Ovary (tissue), 9 donors: ENCODE results near the gene KLHL5. TPM values are rescaled to one million over a fixed set of nuclear protein-coding genes. Genes with fewer than 3 reads are reported as not detected.

Experiments
- DNase-seq, 5 donors: peaks; one replicate each; pipeline ENCODE4 v3.0.0-alpha.2; 2019 to 2020
- H3K27ac ChIP-seq, 2 donors: fragments of 200-600 bp; one replicate each; pipeline versions ENCODE4 v1.5.1 to v1.8.0; 2019 to 2022
- H3K27me3 ChIP-seq: fragments of 200-600 bp; one replicate; pipeline ENCODE4 v1.8.0; 2022
- H3K36me3 ChIP-seq: fragments of 200-600 bp; sonication (generic); one replicate; pipeline ENCODE4 v1.5.1; 2019
- H3K4me1 ChIP-seq: one replicate; pipeline ENCODE4 v1.8.1; 2013; ENCODE audit warnings: mild to moderate bottlenecking, moderate library complexity; ENCODE audit not compliant: insufficient read depth
- H3K4me3 ChIP-seq: fragments of 200-600 bp; sonication (generic); one replicate; pipeline ENCODE4 v1.5.1; 2017
- H3K9me3 ChIP-seq, 2 donors: fragments of 200-600 bp in 1 of 2; sonication (generic) in 1 of 2; one replicate each; pipeline versions ENCODE4 v1.5.1 to v1.8.1; 2013 to 2019; ENCODE audit warnings: mild to moderate bottlenecking in 1 of 2, moderate library complexity in 1 of 2
- CTCF ChIP-seq, 3 donors: fragments of 450-650 bp in 2 of 3; fragments of 200-600 bp in 1 of 3; IDR thresholded peaks; one replicate each; pipeline versions ENCODE4 v1.5.1 to v1.8.0; 2016 to 2022; ENCODE audit warnings: antibody characterized with exemption in 3 of 3, mild to moderate bottlenecking in 1 of 3
- EP300 ChIP-seq: sonication (generic); formaldehyde crosslinking; IDR thresholded peaks from one replicate; pipeline ENCODE4 v1.6.1; 2017; ENCODE audit warnings: antibody characterized with exemption
- POLR2A ChIP-seq: fragments of 450-650 bp; IDR thresholded peaks from one replicate; pipeline ENCODE4 v1.6.1; 2017; ENCODE audit warnings: antibody characterized with exemption, mild to moderate bottlenecking, moderate library complexity
- WGBS, 3 donors: extraction: QIAGEN DNeasy Blood & Tissue Kit in 1 of 3; methylation state at CpG; one replicate each; pipeline versions ENCODE4 v1.1.5 to v1.1.7; 2013 to 2017; 5-methylcytosine and 5-hydroxymethylcytosine counted together
- intact Hi-C, 4 donors: fragments of 100-400 bp; cut with DNase I; formaldehyde crosslinking; loops; one replicate each; pipeline versions ENCODE4 v1.11.0 to v1.15.1; 2022 to 2023
- polyA plus RNA-seq, 2 donors: library from polyadenylated mRNA; stranded (reverse); fragments of 200-250 nt in 1 of 2; fragments of 350-450 nt in 1 of 2; fragmentation: Illumina TruSeq in 1 of 2; extraction: RNeasy Lipid Tissue Mini Kit (QIAGEN cat#74804) in 1 of 2; gene quantifications; one replicate each; pipeline ENCODE4 v1.2.3, GENCODE V29; 2013 to 2014
- total RNA-seq, 7 donors: library from RNA; depleted of rRNA in 2 of 7; stranded (reverse); fragments of >200 nt in 2 of 7; fragmentation: NEBNext Ultra II Directional in 3 of 7; extraction: Animal tissue kit (Norgen Biotek cat#: 25700) in 3 of 7; gene quantifications; one replicate each; pipeline versions ENCODE4 v1.1.0 to v1.2.4, GENCODE V29; 2016 to 2023
- donor health status: DM: no; HTN: no; CAD: no; lungs with moderate emphysema.
- donor health status: DM: no; HTN: no; CAD: no.
- donor health status: Bipolar disorder and iron deficiency.
- donor health status: DM: yes; HTN: yes; CAD: no.
- donor health status: DM: no; HTN: no; CAD: no.
- donor health status: DM: yes; HTN: yes; CAD: no.

Gene KLHL5
- total and polyA plus RNA-seq, 9 donors = 18.0 to 45.9 (median 34.1) TPM

- Histone ChIP-seq H3K36me3 (no peaks in the 10 kb centered on the region), H3K27me3 (no peaks in the 10 kb centered on the region), H3K4me1 (no peaks in the 10 kb centered on the region), H3K27ac (no peak overlapping the region), H3K9me3 (no peaks in the 10 kb centered on the region), H3K4me3 (no peak overlapping the region)
- intact Hi-C loops = no loop called here
- TF ChIP-seq EP300 (no peak), CTCF (IDR thresholded peaks at IDR 0.05) (no peak), POLR2A (no peak)
- DNase-seq = no peak
- 57 to 65% (median 64%) methylated on average over 1 of the region's 1 CpG for WGBS, 3 donors
These were observed 84.2 kb downstream of the KLHL5 start for GRCh38 chr4:39146211-39146610.

- intact Hi-C loops = no loop called here
- no peak for TF ChIP-seq EP300
- no peak for TF ChIP-seq POLR2A
- TF ChIP-seq CTCF (IDR thresholded peaks at IDR 0.05) = no peak
- Histone ChIP-seq H3K27me3 (no peaks in the 10 kb centered on the region), H3K9me3 (no peaks in the 10 kb centered on the region), H3K27ac (no peak overlapping the region), H3K4me3 (no peak overlapping the region), H3K4me1 (no peaks in the 10 kb centered on the region), H3K36me3 (no peaks in the 10 kb centered on the region)
- no peak for DNase-seq
- WGBS, 3 donors = 97 to 99% (median 99%) methylated on average over 4 of the region's 4 CpGs
These were observed 92.0 kb downstream of the KLHL5 start for GRCh38 chr4:39154009-39154408.

- DNase-seq = no peak
- no peak overlapping the region for H3K27ac ChIP-seq
- no peak for TF ChIP-seq POLR2A
- no peak for TF ChIP-seq EP300
- no peak for TF ChIP-seq CTCF (IDR thresholded peaks at IDR 0.05)
- H3K27me3 ChIP-seq = no peaks in the 10 kb centered on the region
- intact Hi-C loops = no loop called here
- WGBS, 3 donors = 81 to 85% (median 83%) methylated on average over 2 of the region's 2 CpGs
- no peaks in the 10 kb centered on the region for H3K4me1 ChIP-seq
- no peak overlapping the region for H3K4me3 ChIP-seq
- H3K36me3 ChIP-seq = no peaks in the 10 kb centered on the region
- H3K9me3 ChIP-seq = no peaks in the 10 kb centered on the region
These were observed 95.5 kb downstream of the KLHL5 start for GRCh38 chr4:39157520-39157919.

GRCh38 chr4:39166177-39166576 lies 104.1 kb downstream of the KLHL5 start:
- Histone ChIP-seq H3K9me3 (no peaks in the 10 kb centered on the region), H3K27ac (no peak overlapping the region), H3K27me3 (no peaks in the 10 kb centered on the region), H3K36me3 (no peaks in the 10 kb centered on the region), H3K4me3 (no peak overlapping the region), H3K4me1 (no peaks in the 10 kb centered on the region)
- no peak for TF ChIP-seq POLR2A
- intact Hi-C loops = no loop called here
- WGBS, 3 donors = 65 to 77% (median 70%) methylated on average over 3 of the region's 3 CpGs
- DNase-seq = no peak

- Histone ChIP-seq H3K27ac (no peak overlapping the region), H3K9me3 (no peaks in the 10 kb centered on the region), H3K27me3 (no peaks in the 10 kb centered on the region), H3K4me3 (no peak overlapping the region), H3K4me1 (no peaks in the 10 kb centered on the region), H3K36me3 (no peaks in the 10 kb centered on the region)
- DNase-seq = no peak
- 80 to 82% (median 81%) methylated on average over 7 of the region's 7 CpGs for WGBS, 3 donors
- TF ChIP-seq EP300 (no peak), CTCF (IDR thresholded peaks at IDR 0.05) (no peak), POLR2A (no peak)
- intact Hi-C loops = no loop called here
These were observed 104.6 kb downstream of the KLHL5 start for GRCh38 chr4:39166669-39167068.
